ENCODE results near the gene TMEM158.
A peak's percentile ranks its signal among the peaks of the same experiment; 100 is the strongest.

TMEM158 gene

DNA sequence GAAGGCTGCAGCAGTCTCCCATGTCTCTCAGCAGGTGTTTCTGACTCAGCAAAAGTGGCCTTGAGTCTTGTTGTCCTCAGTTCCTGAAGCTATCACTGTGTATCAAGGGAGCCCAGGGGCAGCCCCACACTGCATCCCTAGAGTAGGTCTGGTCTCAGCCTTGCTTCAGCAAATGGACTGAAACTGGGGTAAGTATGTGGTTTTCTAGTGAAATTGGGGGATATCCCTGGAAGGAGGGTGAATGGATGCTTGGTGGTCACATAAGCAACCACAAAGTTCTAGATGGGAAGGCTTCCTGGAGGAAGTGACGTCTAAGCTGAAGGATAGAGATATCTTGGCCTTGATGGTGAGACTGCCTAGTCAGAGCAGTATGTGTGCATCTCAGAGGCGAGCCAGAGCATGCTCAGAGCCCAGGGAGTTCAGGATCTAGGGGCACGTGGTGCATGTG lies 38.4 kb downstream of the TMEM158 start:
- no peaks in the 10 kb centered on the region for H3K36me3 ChIP-seq (ENCODE audit: insufficient read depth, low read length)
- TF ChIP-seq, protein P1, sequence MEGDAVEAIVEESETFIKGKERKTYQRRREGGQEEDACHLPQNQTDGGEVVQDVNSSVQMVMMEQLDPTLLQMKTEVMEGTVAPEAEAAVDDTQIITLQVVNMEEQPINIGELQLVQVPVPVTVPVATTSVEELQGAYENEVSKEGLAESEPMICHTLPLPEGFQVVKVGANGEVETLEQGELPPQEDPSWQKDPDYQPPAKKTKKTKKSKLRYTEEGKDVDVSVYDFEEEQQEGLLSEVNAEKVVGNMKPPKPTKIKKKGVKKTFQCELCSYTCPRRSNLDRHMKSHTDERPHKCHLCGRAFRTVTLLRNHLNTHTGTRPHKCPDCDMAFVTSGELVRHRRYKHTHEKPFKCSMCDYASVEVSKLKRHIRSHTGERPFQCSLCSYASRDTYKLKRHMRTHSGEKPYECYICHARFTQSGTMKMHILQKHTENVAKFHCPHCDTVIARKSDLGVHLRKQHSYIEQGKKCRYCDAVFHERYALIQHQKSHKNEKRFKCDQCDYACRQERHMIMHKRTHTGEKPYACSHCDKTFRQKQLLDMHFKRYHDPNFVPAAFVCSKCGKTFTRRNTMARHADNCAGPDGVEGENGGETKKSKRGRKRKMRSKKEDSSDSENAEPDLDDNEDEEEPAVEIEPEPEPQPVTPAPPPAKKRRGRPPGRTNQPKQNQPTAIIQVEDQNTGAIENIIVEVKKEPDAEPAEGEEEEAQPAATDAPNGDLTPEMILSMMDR (IDR thresholded peaks at IDR 0.05; ENCODE audit: borderline replicate concordance, extremely low read depth, low read length, poor library complexity, severe bottlenecking) = no peak
- no peak for TF ChIP-seq EZH2 (IDR thresholded peaks at IDR 0.05; ENCODE audit: borderline replicate concordance, low read depth, low read length, severe bottlenecking)
- H3K79me2 ChIP-seq (ENCODE audit: insufficient read depth, low read length) = no peaks in the 10 kb centered on the region
- H3K27ac ChIP-seq (ENCODE audit: low read length) = no peak overlapping the region
- H3K4me2 ChIP-seq (ENCODE audit: insufficient read depth, low read length) = no peak overlapping the region
- H3K4me3 ChIP-seq (ENCODE audit: low read depth in 1 of 2, low read length in 2 of 2) = no peak overlapping the region
- H3K27me3 ChIP-seq (ENCODE audit: insufficient read depth, low read length, poor library complexity) = peaks cover 2% of the 10 kb centered on the region
- no peaks in the 10 kb centered on the region for H4K20me1 ChIP-seq (ENCODE audit: insufficient read depth, low read length)
- no peak overlapping the region for H3K9ac ChIP-seq (ENCODE audit: low read depth, low read length)
- DNase-seq = no peak
- H3K9me3 ChIP-seq (ENCODE audit: insufficient read depth, low read length, severe bottlenecking) = no peaks in the 10 kb centered on the region
- peak; percentile 33; the same call in 2 of the 3 replicates for ATAC-seq (ENCODE audit: insufficient read depth, low read depth)
- H2AFZ ChIP-seq (ENCODE audit: low read depth, low read length) = no peak overlapping the region
- H3K4me1 ChIP-seq (ENCODE audit: insufficient read depth, low read length) = no peaks in the 10 kb centered on the region

DNA sequence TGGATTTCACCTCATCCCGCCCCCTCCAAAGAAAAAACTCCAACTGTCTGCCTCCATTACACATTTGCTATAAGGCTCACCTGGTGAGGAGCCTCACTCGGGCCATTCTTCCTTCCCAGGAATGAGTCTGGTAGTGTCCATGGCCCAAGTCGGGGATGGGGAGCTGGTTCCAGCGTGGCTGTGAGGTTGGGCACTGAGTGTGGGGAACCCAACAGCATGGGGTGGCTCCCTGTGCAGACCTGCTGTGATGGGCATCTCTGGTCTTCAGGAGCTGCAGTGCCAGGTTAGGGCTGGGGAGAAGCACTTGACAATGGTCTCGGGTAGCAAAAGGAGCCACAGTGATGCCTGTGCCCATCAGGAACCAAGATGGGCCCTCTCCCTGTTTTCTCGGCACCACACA lies 39.2 kb downstream of the TMEM158 start:
- H3K4me3 ChIP-seq (ENCODE audit: low read depth in 1 of 2, low read length in 2 of 2) = no peak overlapping the region

DNA sequence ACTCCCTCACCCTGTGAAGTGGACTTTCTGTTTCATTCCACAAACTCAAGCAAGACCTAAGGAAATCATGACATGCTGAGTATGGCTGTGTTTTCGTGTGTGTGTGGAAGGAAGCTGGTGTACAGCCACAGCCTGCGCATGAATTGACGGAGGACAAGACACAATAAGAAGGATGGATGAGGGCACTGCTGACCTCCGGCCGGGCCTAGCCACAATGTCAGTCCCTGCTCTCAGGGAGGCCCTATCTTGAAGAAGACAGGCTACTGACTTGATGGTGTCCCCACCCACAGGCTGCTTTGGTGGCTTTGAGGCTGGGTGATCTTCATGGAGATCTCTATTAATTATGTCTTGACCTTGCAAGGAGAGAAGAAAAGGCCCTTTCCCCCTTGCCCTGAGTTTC lies 40.6 kb downstream of the TMEM158 start:
- no peaks in the 10 kb centered on the region for H3K79me2 ChIP-seq (ENCODE audit: insufficient read depth, low read length)
- H4K20me1 ChIP-seq (ENCODE audit: insufficient read depth, low read length) = no peaks in the 10 kb centered on the region
- no peak overlapping the region for H3K4me3 ChIP-seq (ENCODE audit: low read depth in 1 of 2, low read length in 2 of 2)
- H2AFZ ChIP-seq (ENCODE audit: low read depth, low read length) = no peak overlapping the region
- H3K27ac ChIP-seq (ENCODE audit: low read length) = no peak overlapping the region
- no peaks in the 10 kb centered on the region for H3K4me1 ChIP-seq (ENCODE audit: insufficient read depth, low read length)
- no peak for DNase-seq
- H3K4me2 ChIP-seq (ENCODE audit: insufficient read depth, low read length) = no peak overlapping the region
- ATAC-seq (ENCODE audit: insufficient read depth, low read depth) = no peak
- no peak for TF ChIP-seq EZH2 (IDR thresholded peaks at IDR 0.05; ENCODE audit: borderline replicate concordance, low read depth, low read length, severe bottlenecking)
- TF ChIP-seq, protein P1 (IDR thresholded peaks at IDR 0.05; ENCODE audit: borderline replicate concordance, extremely low read depth, low read length, poor library complexity, severe bottlenecking) = no peak
- no peaks in the 10 kb centered on the region for H3K9me3 ChIP-seq (ENCODE audit: insufficient read depth, low read length, severe bottlenecking)
- no peaks in the 10 kb centered on the region for H3K36me3 ChIP-seq (ENCODE audit: insufficient read depth, low read length)
- H3K9ac ChIP-seq (ENCODE audit: low read depth, low read length) = no peak overlapping the region
- no peaks in the 10 kb centered on the region for H3K27me3 ChIP-seq (ENCODE audit: insufficient read depth, low read length, poor library complexity)

More for the DNA sequence above, 39.2 kb downstream of the TMEM158 start:
- no peaks in the 10 kb centered on the region for H3K36me3 ChIP-seq (ENCODE audit: insufficient read depth, low read length)
- H3K79me2 ChIP-seq (ENCODE audit: insufficient read depth, low read length) = no peaks in the 10 kb centered on the region
- H4K20me1 ChIP-seq (ENCODE audit: insufficient read depth, low read length) = no peaks in the 10 kb centered on the region
- H3K9me3 ChIP-seq (ENCODE audit: insufficient read depth, low read length, severe bottlenecking) = no peaks in the 10 kb centered on the region
- no peak overlapping the region for H3K27ac ChIP-seq (ENCODE audit: low read length)
- H3K4me1 ChIP-seq (ENCODE audit: insufficient read depth, low read length) = no peaks in the 10 kb centered on the region
- ATAC-seq (ENCODE audit: insufficient read depth, low read depth) (no peak), DNase-seq (no peak)
- peaks cover under 1% of the 10 kb centered on the region for H3K27me3 ChIP-seq (ENCODE audit: insufficient read depth, low read length, poor library complexity)
- TF ChIP-seq, protein P1 (IDR thresholded peaks at IDR 0.05; ENCODE audit: borderline replicate concordance, extremely low read depth, low read length, poor library complexity, severe bottlenecking) = no peak
- TF ChIP-seq EZH2 (IDR thresholded peaks at IDR 0.05; ENCODE audit: borderline replicate concordance, low read depth, low read length, severe bottlenecking) = no peak
- no peak overlapping the region for H3K4me2 ChIP-seq (ENCODE audit: insufficient read depth, low read length)
- no peak overlapping the region for H2AFZ ChIP-seq (ENCODE audit: low read depth, low read length)
- H3K9ac ChIP-seq (ENCODE audit: low read depth, low read length) = no peak overlapping the region

DNA sequence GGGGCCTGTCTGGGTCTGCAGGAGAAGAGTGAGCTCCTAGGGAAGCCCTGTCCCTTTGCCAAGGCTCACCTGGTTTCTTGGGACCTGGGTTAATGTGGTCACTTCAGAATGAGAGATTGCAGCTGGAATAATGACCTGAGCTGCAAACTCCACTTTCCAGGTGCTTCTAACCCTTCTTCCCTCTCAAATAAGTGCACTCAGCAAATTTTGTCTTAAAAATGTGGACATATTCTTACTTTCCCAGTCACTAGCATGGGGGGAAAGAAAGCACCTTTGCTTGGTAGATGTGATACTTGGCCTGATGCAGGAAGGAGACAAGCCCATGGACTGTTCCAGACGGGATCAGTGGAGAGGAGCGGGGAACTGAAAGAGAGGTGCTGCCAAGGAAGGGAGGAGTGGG lies 41.0 kb downstream of the TMEM158 start:
- ATAC-seq (ENCODE audit: insufficient read depth, low read depth) (no peak), DNase-seq (no peak)
- Histone ChIP-seq H3K9me3 (ENCODE audit: insufficient read depth, low read length, severe bottlenecking) (no peaks in the 10 kb centered on the region), H3K79me2 (ENCODE audit: insufficient read depth, low read length) (no peaks in the 10 kb centered on the region), H3K9ac (ENCODE audit: low read depth, low read length) (no peak overlapping the region), H3K4me1 (ENCODE audit: insufficient read depth, low read length) (no peaks in the 10 kb centered on the region), H3K27me3 (ENCODE audit: insufficient read depth, low read length, poor library complexity) (no peaks in the 10 kb centered on the region), H4K20me1 (ENCODE audit: insufficient read depth, low read length) (no peaks in the 10 kb centered on the region), H3K36me3 (ENCODE audit: insufficient read depth, low read length) (no peaks in the 10 kb centered on the region), H3K4me2 (ENCODE audit: insufficient read depth, low read length) (no peak overlapping the region), H3K4me3 (ENCODE audit: low read depth in 1 of 2, low read length in 2 of 2) (no peak overlapping the region), H2AFZ (ENCODE audit: low read depth, low read length) (no peak overlapping the region), H3K27ac (ENCODE audit: low read length) (no peak overlapping the region)
- TF ChIP-seq EZH2 (IDR thresholded peaks at IDR 0.05; ENCODE audit: borderline replicate concordance, low read depth, low read length, severe bottlenecking) = no peak
- TF ChIP-seq, protein P1 (IDR thresholded peaks at IDR 0.05; ENCODE audit: borderline replicate concordance, extremely low read depth, low read length, poor library complexity, severe bottlenecking) = no peak

Measured in DND-41 (cell line).